HCT116 (cell line): Measurements from ENCODE around the gene SCAANT1. TPM values are rescaled to one million over a fixed set of nuclear protein-coding genes. Genes with fewer than 3 reads are reported as not detected.

Source experiments
- ATAC-seq: fragments of 200-7000 bp; cut with Tn5 transposase; 2 replicates; pipeline ENCODE4 v1.9.1; 2020; ENCODE audit warnings: mild to moderate bottlenecking, moderate library complexity
- BruUV-seq: library from RNA; stranded (reverse); fragments of 400-500 nt; replicated peaks from 2 replicates; lab custom pipeline; 2021; lab: Mats Ljungman, UMichigan
- CTCF ChIA-PET: fragments of 300-600 bp; sonication (Branson Sonifier 250); formaldehyde crosslinking; loops from one replicate; lab custom pipeline; 2021; ENCODE audit warnings: antibody characterized with exemption; lab: Charles Lee
- POLR2A ChIA-PET: fragments of 300-600, 350-600 bp; sonication (Branson Sonifier 250); formaldehyde crosslinking; loops from one replicate; lab custom pipeline; 2021; ENCODE audit warnings: antibody characterized with exemption; lab: Charles Lee
- RAD21 ChIA-PET, 2 experiments: fragments of 300-600 bp; sonication (Branson Sonifier 250); formaldehyde crosslinking; loops; one replicate each; lab custom pipeline; 2023; ENCODE audit warnings: low total read pairs in 2 of 2; ENCODE audit not compliant: uncharacterized antibody in 2 of 2, unreplicated experiment in 2 of 2, low non-redundant PET in 1 of 2; lab: Charles Lee
- DNase-seq: peaks from one replicate; pipeline ENCODE4 v3.0.0-alpha.2; 2010; ENCODE audit warnings: low read depth, low spot score
- H2AFZ ChIP-seq: fragments of 200-600 bp; shearing (Covaris generic), sonication (generic); 2 replicates; pipeline ENCODE4 v1.6.1; 2017; ENCODE audit warnings: low read depth, mixed run types, mixed read lengths, antibody characterized with exemption, low read length; ENCODE audit not compliant: poor library complexity, severe bottlenecking
- H3K27ac ChIP-seq: 2 replicates; pipeline ENCODE4 v1.5.1; 2012; ENCODE audit warnings: low read depth, low read length
- H3K27me3 ChIP-seq: fragments of 200-600 bp; sonication (generic); 2 replicates; pipeline ENCODE4 v1.6.1; 2016; ENCODE audit warnings: mixed run types, low read length, mixed read lengths; ENCODE audit not compliant: insufficient read depth
- H3K36me3 ChIP-seq, 2 experiments: fragments of 200-500 bp in 1 of 2; fragments of 200-600 bp in 1 of 2; sonication (Bioruptor generic) in 1 of 2; sonication (generic) in 1 of 2; 2 replicates each; pipeline versions ENCODE4 v1.5.1 to v1.6.1; 2014 to 2016; ENCODE audit warnings: low read length in 2 of 2, inconsistent platforms in 1 of 2, mixed read lengths in 1 of 2, mixed run types in 1 of 2; ENCODE audit not compliant: insufficient read depth in 2 of 2, control insufficient read depth in 1 of 2
- H3K4me1 ChIP-seq, 2 experiments: fragments of 200-600 bp in 1 of 2; sonication (generic) in 1 of 2; 2 replicates each; pipeline versions ENCODE4 v1.5.1 to v1.6.1; 2012 to 2017; ENCODE audit warnings: low read length in 2 of 2, inconsistent platforms in 1 of 2, mild to moderate bottlenecking in 1 of 2, mixed read lengths in 1 of 2, mixed run types in 1 of 2, moderate library complexity in 1 of 2; ENCODE audit not compliant: insufficient read depth in 2 of 2, control insufficient read depth in 1 of 2
- H3K4me2 ChIP-seq: fragments of 200-600 bp; sonication (generic); 2 replicates; pipeline ENCODE4 v1.6.1; 2017; ENCODE audit warnings: mixed run types, low read length, mixed read lengths
- H3K4me3 ChIP-seq, 2 experiments: fragments of 200-600 bp in 1 of 2; sonication (generic) in 1 of 2; replicated peaks in 1 of 2; 2 replicates each; pipeline ENCODE4 v1.5.1; 2011 to 2016; ENCODE audit warnings: low read length in 2 of 2, control low read depth in 1 of 2, low read depth in 1 of 2, mild to moderate bottlenecking in 1 of 2, mixed read lengths in 1 of 2, mixed run types in 1 of 2
- H3K79me2 ChIP-seq: fragments of 200-600 bp; sonication (generic); 2 replicates; pipeline ENCODE4 v1.6.1; 2017; ENCODE audit warnings: mild to moderate bottlenecking, mixed run types, low read length, moderate library complexity, mixed read lengths; ENCODE audit not compliant: insufficient read depth
- H3K9ac ChIP-seq: fragments of 200-600 bp; sonication (generic); 2 replicates; pipeline ENCODE4 v1.6.1; 2016; ENCODE audit warnings: low read length, mixed read lengths
- H3K9me2 ChIP-seq: fragments of 200-600 bp; sonication (generic), shearing (Covaris generic); 2 replicates; pipeline ENCODE4 v1.6.1; 2017; ENCODE audit warnings: mixed run types, mild to moderate bottlenecking, moderate library complexity; ENCODE audit not compliant: insufficient read depth
- H3K9me3 ChIP-seq, 2 experiments: fragments of 200-500 bp in 1 of 2; fragments of 200-600 bp in 1 of 2; sonication (Bioruptor generic) in 1 of 2; sonication (generic) in 1 of 2; 2 replicates each; pipeline ENCODE4 v1.6.1; 2014 to 2017; ENCODE audit warnings: low read length in 2 of 2, mixed read lengths in 2 of 2, inconsistent platforms in 1 of 2, low read depth in 1 of 2, mild to moderate bottlenecking in 1 of 2, mixed run types in 1 of 2, moderate library complexity in 1 of 2; ENCODE audit not compliant: control insufficient read depth in 1 of 2, insufficient read depth in 1 of 2
- H4K20me1 ChIP-seq: fragments of 200-600 bp; sonication (generic), shearing (Covaris generic); 2 replicates; pipeline ENCODE4 v1.6.1; 2017; ENCODE audit warnings: mixed run types, mild to moderate bottlenecking, moderate library complexity; ENCODE audit not compliant: insufficient read depth
- EZH2phosphoT487 ChIP-seq: fragments of 200-600 bp; IDR thresholded peaks from 2 replicates; pipeline ENCODE4 v1.6.1; 2018; ENCODE audit warnings: antibody characterized with exemption, borderline replicate concordance
- FOSL1 ChIP-seq: IDR thresholded peaks from 2 replicates; pipeline ENCODE4 v1.6.1; 2012; ENCODE audit warnings: low read depth
- MAX ChIP-seq: IDR thresholded peaks from 2 replicates; pipeline ENCODE4 v1.6.1; 2012
- RAD21 ChIP-seq: IDR thresholded peaks from 2 replicates; pipeline ENCODE4 v1.6.1; 2012; ENCODE audit warnings: low read depth, mild to moderate bottlenecking
- SIN3A ChIP-seq: IDR thresholded peaks from 2 replicates; pipeline ENCODE4 v1.6.1; 2012; ENCODE audit warnings: low read depth
- TCF7L2 ChIP-seq: IDR thresholded peaks from 2 replicates; pipeline ENCODE4 v1.7.0; 2011; ENCODE audit warnings: borderline replicate concordance, inconsistent platforms; ENCODE audit not compliant: insufficient read depth, insufficient read length; ENCODE audit errors: extremely low read depth
- YY1 ChIP-seq: IDR thresholded peaks from 2 replicates; pipeline ENCODE4 v1.6.1; 2011; ENCODE audit warnings: low read length, low read depth, moderate library complexity, mild to moderate bottlenecking; ENCODE audit not compliant: insufficient replicate concordance; ENCODE audit errors: extremely low read depth
- ZFX ChIP-seq: fragments of 450-650 bp; IDR thresholded peaks from 2 replicates; pipeline ENCODE4 v1.6.1; 2017
- ZNF274 ChIP-seq: fragments of 200-500 bp; sonication (Bioruptor generic); IDR thresholded peaks from 2 replicates; pipeline ENCODE4 v1.6.1; 2014; ENCODE audit warnings: mild to moderate bottlenecking, low read depth, low read length, inconsistent platforms
- intact Hi-C: fragments of 100-400 bp; cut with micrococcal nuclease; formaldehyde crosslinking; loops from 2 replicates; pipeline ENCODE4 v1.10.0; 2022
- total RNA-seq: library from RNA; stranded (reverse); gene quantifications from one replicate; pipeline ENCODE4 v1.2.1, GENCODE V29; 2021; ENCODE audit not compliant: unreplicated experiment

Gene SCAANT1
- total RNA-seq, 1 experiment from 2014 or later = not detected

DNA sequence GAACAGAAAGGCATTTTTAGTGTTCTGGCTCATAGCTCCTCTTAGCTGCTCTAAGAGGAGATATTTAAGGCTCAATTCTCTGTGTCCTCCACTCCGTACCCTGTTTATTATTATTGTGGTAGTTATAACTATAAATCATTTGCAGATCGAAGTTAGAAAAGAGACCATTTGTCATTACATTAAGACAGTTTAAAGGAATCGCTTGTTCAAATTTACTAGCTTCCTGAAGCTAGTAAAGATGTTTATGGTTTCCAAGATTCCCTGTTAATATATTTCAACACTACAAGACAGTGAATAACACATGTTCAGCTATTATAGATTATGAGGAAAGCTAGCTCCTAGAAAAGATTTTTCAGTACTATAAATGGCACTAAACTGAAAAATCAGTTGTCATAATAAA lies 35.9 kb downstream of the SCAANT1 start:
- H3K9ac ChIP-seq = no peak overlapping the region
- DNase-seq (no peak), ATAC-seq (no peak)
- ChIA-PET CTCF (no interaction called here), POLR2A (no interaction called here), RAD21 (no interaction called here)
- no peak overlapping the region for H3K27ac ChIP-seq
- no peaks in the 10 kb centered on the region for H3K36me3 ChIP-seq
- TF ChIP-seq EZH2phosphoT487 (no peak), SIN3A (no peak), FOSL1 (no peak), MAX (no peak), ZNF274 (no peak), ZFX (no peak)
- H3K9me2 ChIP-seq = no peaks in the 10 kb centered on the region
- H2AFZ ChIP-seq = no peak overlapping the region
- no TSS peak for BruUV-seq
- peaks cover 72% of the 10 kb centered on the region for H3K79me2 ChIP-seq
- H4K20me1 ChIP-seq = peaks cover 5% of the 10 kb centered on the region; the same call in 1 of the 2 replicates
- H3K4me1 ChIP-seq = peaks cover 13 to 14% of the 10 kb centered on the region in 2 experiments
- H3K9me3 ChIP-seq = no peaks in the 10 kb centered on the region
- intact Hi-C loops = no loop called here
- H3K27me3 ChIP-seq = no peaks in the 10 kb centered on the region
- no peak overlapping the region for H3K4me3 ChIP-seq
- no peak overlapping the region for H3K4me2 ChIP-seq

GRCh38 chr3:63875510-63875909 lies 36.7 kb downstream of the SCAANT1 start:
- no peaks in the 10 kb centered on the region for H3K9me2 ChIP-seq
- RAD21 ChIA-PET = no interaction called here
- no peaks in the 10 kb centered on the region for H3K27me3 ChIP-seq
- TF ChIP-seq FOSL1 = no peak
- no peak for TF ChIP-seq YY1
- no peak for TF ChIP-seq ZFX
- no peak for TF ChIP-seq TCF7L2
- no peak for TF ChIP-seq RAD21
- ATAC-seq (no peak), DNase-seq (no peak)
- CTCF ChIA-PET = no interaction called here
- no peaks in the 10 kb centered on the region for H3K9me3 ChIP-seq
- H3K4me2 ChIP-seq = no peak overlapping the region
- no peak overlapping the region for H3K9ac ChIP-seq
- H3K79me2 ChIP-seq = peaks cover 72% of the 10 kb centered on the region
- intact Hi-C loops = no loop called here
- H3K4me1 ChIP-seq = peaks cover 13 to 15% of the 10 kb centered on the region in 2 experiments
- no peak overlapping the region for H3K4me3 ChIP-seq
- no TSS peak for BruUV-seq
- H4K20me1 ChIP-seq = peaks cover 5% of the 10 kb centered on the region; the same call in 1 of the 2 replicates
- H2AFZ ChIP-seq = no peak overlapping the region
- POLR2A ChIA-PET = no interaction called here
- H3K36me3 ChIP-seq = no peaks in the 10 kb centered on the region
- no peak overlapping the region for H3K27ac ChIP-seq
